Cardiac fibroblast (primary cell): ENCODE data around the gene TSPAN7.

Experiments
- DNase-seq, 2 donors: peaks; one replicate each; pipeline versions ENCODE4 v3.0.0 to v3.0.0-alpha.2; 2010; ENCODE audit warnings: low read depth in 2 of 2
- H3K4me3 ChIP-seq, 2 donors: replicated peaks in 1 of 2; 1 replicate in 1 of 2; 2 replicates in 1 of 2; pipeline ENCODE4 v1.5.1; 2011; ENCODE audit warnings: low read depth in 2 of 2, low read length in 2 of 2, mild to moderate bottlenecking in 2 of 2, moderate library complexity in 1 of 2
- CTCF ChIP-seq: IDR thresholded peaks from one replicate; pipeline ENCODE4 v1.5.1; 2011; ENCODE audit warnings: low read depth, mild to moderate bottlenecking, low read length, inconsistent platforms

TSPAN7 gene

GRCh38 chrX:38636949-38637819 is 75.8 kb downstream of the TSPAN7 start:
- TF ChIP-seq CTCF = no peak
- no peak for DNase-seq
- no peak overlapping the region for H3K4me3 ChIP-seq

GRCh38 chrX:38638952-38639529 is 77.7 kb downstream of the TSPAN7 start:
- no peak for DNase-seq
- no peak overlapping the region for H3K4me3 ChIP-seq
- TF ChIP-seq CTCF = no peak

GRCh38 chrX:38639730-38640129 is 78.4 kb downstream of the TSPAN7 start:
- TF ChIP-seq CTCF = no peak
- no peak overlapping the region for H3K4me3 ChIP-seq
- DNase-seq = no peak

- no peak for TF ChIP-seq CTCF
- H3K4me3 ChIP-seq = no peak overlapping the region
- DNase-seq = no peak
These were observed 79.9 kb downstream of the TSPAN7 start for GRCh38 chrX:38641197-38641596.

- no peak overlapping the region for H3K4me3 ChIP-seq
- DNase-seq = no peak
- TF ChIP-seq CTCF = no peak
These were observed 82.6 kb downstream of the TSPAN7 start for GRCh38 chrX:38643903-38644302.

GRCh38 chrX:38646129-38646528 is 84.8 kb downstream of the TSPAN7 start:
- H3K4me3 ChIP-seq = no peak overlapping the region
- TF ChIP-seq CTCF = no peak
- no peak for DNase-seq
